Duodenal mucosa (tissue), 2 donors: ENCODE results near the gene PRMT3.

Experiments
- H3K27ac ChIP-seq: one replicate; pipeline ENCODE4 v1.7.0; 2013; ENCODE audit warnings: low read depth, low read length
- H3K27me3 ChIP-seq, 2 donors: one replicate each; pipeline ENCODE4 v1.7.0; 2013; ENCODE audit warnings: low read length in 2 of 2, control low read depth in 1 of 2; ENCODE audit not compliant: insufficient read depth in 2 of 2, control insufficient read depth in 1 of 2
- H3K36me3 ChIP-seq, 2 donors: one replicate each; pipeline ENCODE4 v1.7.0; 2013; ENCODE audit warnings: low read length in 2 of 2, control low read depth in 1 of 2; ENCODE audit not compliant: insufficient read depth in 2 of 2, control insufficient read depth in 1 of 2
- H3K4me1 ChIP-seq, 2 donors: one replicate each; pipeline ENCODE4 v1.7.0; 2013; ENCODE audit warnings: low read length in 2 of 2, control low read depth in 1 of 2; ENCODE audit not compliant: insufficient read depth in 2 of 2, control insufficient read depth in 1 of 2
- H3K4me3 ChIP-seq, 2 donors: one replicate each; pipeline ENCODE4 v1.7.0; 2013; ENCODE audit warnings: low read length in 2 of 2, low read depth in 1 of 2
- H3K9ac ChIP-seq, 2 donors: one replicate each; pipeline ENCODE4 v1.7.0; 2013; ENCODE audit warnings: low read length in 2 of 2, low read depth in 1 of 2
- H3K9me3 ChIP-seq, 2 donors: one replicate each; pipeline ENCODE4 v1.7.0; 2013; ENCODE audit warnings: low read length in 2 of 2, control low read depth in 1 of 2; ENCODE audit not compliant: control insufficient read depth in 1 of 2

The PRMT3 gene

DNA sequence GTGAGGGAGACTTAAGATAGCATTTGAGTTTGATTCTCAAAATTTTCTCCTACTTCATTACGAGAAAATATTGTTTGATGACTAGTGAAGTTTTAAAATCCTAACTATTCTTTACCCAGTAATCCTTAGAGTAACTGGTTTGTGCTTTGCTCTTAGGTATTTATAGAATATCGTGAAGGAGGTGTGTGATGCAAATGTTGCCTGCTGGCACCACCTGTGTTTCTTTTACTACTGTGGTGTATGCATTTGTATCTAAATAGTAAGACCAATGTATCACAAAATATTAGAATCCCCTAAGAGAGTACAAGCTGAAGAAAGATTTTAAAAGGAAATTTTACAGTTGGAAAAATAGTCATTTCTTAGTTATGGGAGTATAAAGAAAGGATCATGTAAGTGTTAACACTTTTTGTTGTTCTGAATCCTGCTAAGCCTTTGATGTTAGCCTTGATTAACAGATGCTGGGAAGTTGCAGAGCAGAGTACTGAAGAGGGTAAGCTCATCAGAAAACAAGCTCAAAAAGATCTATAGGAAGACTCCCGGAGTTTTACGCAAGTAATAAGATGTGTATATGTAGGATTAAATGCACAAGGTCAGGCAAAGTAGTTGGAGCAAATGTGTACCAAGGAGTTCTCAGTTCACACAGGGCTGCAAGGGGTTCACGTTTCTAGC, 109.7 kb downstream of the PRMT3 start:
- H3K27me3 ChIP-seq = no peaks in the 10 kb centered on the region
- no peak overlapping the region for H3K4me3 ChIP-seq
- H3K4me1 ChIP-seq = no peaks in the 10 kb centered on the region
- H3K27ac ChIP-seq = no peak overlapping the region
- H3K9me3 ChIP-seq = no peaks in the 10 kb centered on the region
- H3K36me3 ChIP-seq = peaks cover 0 to 9% of the 10 kb centered on the region in 2 donors
- no peak overlapping the region for H3K9ac ChIP-seq

DNA sequence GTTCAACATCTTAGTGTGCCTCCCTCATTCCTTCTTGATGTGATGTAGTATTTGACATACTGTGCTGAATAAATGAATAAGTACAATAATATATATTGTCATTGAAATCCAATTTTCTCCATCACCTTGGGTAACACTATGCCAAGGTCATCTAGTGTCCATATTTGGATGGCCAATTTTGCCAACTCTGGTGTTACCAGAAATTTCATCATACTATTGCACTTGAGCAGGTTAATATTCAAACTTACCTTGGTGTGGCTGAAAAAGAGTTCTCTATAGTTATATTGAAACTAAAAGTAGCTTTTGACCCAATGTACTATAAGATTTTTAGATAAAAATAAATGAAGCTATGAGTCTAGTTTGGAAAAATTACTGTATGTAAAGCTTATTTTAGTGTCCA, 113.7 kb downstream of the PRMT3 start:
- Histone ChIP-seq H3K9me3 (no peaks in the 10 kb centered on the region), H3K4me1 (no peaks in the 10 kb centered on the region), H3K27me3 (no peaks in the 10 kb centered on the region), H3K36me3 (no peaks in the 10 kb centered on the region), H3K27ac (no peak overlapping the region), H3K4me3 (no peak overlapping the region), H3K9ac (no peak overlapping the region)

DNA sequence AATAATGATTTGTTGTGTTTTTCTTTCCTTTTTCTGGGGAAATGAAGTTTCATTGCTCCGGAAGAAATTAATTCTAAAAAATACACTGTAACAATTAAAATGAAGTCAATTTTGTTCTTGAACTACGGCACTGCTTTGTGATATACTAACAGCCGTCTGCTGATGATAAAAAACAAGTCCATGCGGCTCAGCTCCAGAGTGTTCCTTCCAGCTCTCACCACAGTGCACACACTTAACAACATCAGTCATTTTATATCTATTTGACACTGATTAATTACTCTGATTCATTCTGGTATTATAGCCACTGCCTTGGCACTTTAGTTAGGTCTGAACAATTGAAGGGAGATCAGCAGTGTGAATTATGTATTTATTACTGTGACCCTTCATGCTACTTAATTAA, 114.5 kb downstream of the PRMT3 start:
- no peak overlapping the region for H3K9ac ChIP-seq

DNA sequence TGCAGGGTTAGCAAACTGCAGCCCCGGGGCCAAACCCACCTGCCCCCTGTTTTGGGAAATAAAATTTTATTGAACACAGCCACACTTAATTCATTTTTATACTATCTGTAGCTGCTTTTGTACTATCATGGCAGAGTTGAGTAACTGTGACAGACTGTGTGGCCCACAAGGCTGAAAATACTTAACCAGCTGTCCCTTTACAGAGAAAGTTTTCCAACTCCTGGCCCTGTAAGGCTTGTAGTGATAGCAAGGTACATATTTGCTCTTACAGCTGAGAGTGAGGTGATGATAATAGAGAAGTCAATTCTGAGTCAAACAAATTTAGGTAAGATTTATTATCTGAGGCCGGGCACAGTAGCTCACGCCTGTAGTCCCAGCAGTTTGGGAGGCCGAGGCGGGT, 124.5 kb downstream of the PRMT3 start:
- Histone ChIP-seq H3K9ac (no peak overlapping the region), H3K4me1 (no peaks in the 10 kb centered on the region), H3K9me3 (no peaks in the 10 kb centered on the region), H3K27me3 (no peaks in the 10 kb centered on the region), H3K36me3 (peaks cover 4% of the 10 kb centered on the region in 2 donors), H3K4me3 (no peak overlapping the region), H3K27ac (no peak overlapping the region)

More for the DNA sequence above, 114.5 kb downstream of the PRMT3 start:
- Histone ChIP-seq H3K27ac (no peak overlapping the region), H3K36me3 (no peaks in the 10 kb centered on the region), H3K4me3 (no peak overlapping the region), H3K9me3 (no peaks in the 10 kb centered on the region), H3K27me3 (no peaks in the 10 kb centered on the region), H3K4me1 (no peaks in the 10 kb centered on the region)

DNA sequence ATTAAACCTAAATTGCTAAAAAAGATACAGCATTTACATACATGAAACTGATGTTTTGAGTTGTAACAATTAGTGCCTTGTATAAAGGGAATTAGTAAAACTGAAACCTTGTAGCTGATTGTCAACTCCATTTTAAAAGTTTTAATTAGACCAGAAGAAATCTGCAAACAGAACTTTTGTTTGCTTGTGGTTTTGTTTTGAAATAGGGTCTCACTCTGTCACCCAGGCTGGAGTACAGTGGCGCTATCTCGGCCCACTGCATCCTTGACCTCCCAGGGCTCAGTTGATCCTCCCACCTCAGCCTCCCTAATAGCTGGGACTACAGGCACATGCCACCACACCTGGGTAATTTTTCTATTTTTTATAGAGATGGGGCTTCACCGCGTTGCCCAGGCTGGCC, 125.4 kb downstream of the PRMT3 start:
- no peak overlapping the region for H3K4me3 ChIP-seq
- no peaks in the 10 kb centered on the region for H3K4me1 ChIP-seq
- peaks cover 4% of the 10 kb centered on the region in 2 donors for H3K36me3 ChIP-seq
- no peak overlapping the region for H3K9ac ChIP-seq
- H3K27me3 ChIP-seq = no peaks in the 10 kb centered on the region
- no peak overlapping the region for H3K27ac ChIP-seq
- no peaks in the 10 kb centered on the region for H3K9me3 ChIP-seq

DNA sequence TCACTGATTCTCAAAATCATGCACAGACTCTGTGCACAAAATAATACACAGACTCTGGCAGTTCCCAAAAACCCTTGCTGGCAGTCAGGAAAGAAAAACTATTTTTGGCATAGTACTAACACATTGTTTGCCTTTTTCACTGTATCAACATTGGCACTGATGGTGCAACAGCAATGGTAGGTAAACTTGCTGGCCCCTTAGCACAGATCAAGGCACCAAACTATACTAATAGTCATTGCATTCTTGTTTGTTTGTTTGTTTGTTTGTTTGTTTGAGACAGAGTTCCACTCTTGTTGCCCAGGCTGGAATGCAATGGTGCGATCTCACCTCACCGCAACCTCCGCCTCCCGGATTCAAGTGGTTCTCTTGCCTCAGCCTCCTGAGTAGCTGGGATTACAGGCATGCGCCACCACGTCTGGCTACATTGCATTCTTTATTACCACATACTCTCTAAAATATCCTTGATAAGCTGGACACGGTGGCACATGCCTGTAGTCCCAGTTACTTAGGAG, 130.9 kb downstream of the PRMT3 start:
- H3K4me3 ChIP-seq = no peak overlapping the region
- no peaks in the 10 kb centered on the region for H3K9me3 ChIP-seq
- H3K27me3 ChIP-seq = no peaks in the 10 kb centered on the region
- H3K27ac ChIP-seq = no peak overlapping the region
- H3K4me1 ChIP-seq = no peaks in the 10 kb centered on the region
- H3K36me3 ChIP-seq = no peaks in the 10 kb centered on the region
- H3K9ac ChIP-seq = no peak overlapping the region

DNA sequence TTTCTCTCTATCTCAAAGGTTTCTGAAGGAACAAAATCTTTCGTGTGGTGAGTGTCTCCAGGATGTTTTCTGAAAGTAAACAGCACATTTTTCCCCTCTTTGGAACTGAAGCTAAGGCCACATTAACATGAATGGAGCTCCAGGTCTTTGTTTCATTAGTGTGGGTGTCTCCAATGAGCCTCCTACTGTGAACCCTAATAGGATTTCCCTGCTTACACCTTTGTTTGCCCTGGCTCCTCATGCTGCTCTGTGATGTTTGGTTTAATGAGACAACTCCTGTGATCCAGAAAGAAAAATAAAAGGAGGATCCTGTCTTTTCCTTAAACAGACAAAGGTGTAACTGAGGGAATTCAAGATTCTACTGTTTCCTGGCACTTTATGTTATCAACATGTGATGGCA, 135.0 kb downstream of the PRMT3 start:
- no peaks in the 10 kb centered on the region for H3K9me3 ChIP-seq
- H3K9ac ChIP-seq = no peak overlapping the region
- no peaks in the 10 kb centered on the region for H3K4me1 ChIP-seq
- no peak overlapping the region for H3K4me3 ChIP-seq
- no peaks in the 10 kb centered on the region for H3K36me3 ChIP-seq
- no peaks in the 10 kb centered on the region for H3K27me3 ChIP-seq
- no peak overlapping the region for H3K27ac ChIP-seq

DNA sequence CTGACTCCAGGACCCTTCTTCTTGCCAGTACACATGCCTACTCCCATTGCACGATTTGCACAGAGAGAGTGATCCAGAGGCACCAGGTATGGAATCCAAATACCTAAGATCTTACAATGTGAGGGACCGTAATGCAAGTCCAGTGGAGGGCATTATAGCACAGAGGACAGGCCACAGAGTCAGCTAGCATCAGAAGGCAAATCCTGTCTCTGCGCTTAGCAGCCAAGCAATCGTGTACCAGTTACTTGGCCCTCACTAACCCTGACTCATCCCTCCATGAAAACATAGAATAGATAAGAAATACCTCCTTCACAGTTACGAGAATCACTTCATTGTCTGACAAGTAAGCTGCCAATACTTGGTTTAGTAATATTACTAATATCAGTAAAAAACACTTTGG, 142.2 kb downstream of the PRMT3 start:
- no peak overlapping the region for H3K9ac ChIP-seq
- no peak overlapping the region for H3K27ac ChIP-seq
- no peaks in the 10 kb centered on the region for H3K27me3 ChIP-seq
- H3K4me3 ChIP-seq = no peak overlapping the region
- no peaks in the 10 kb centered on the region for H3K4me1 ChIP-seq
- H3K36me3 ChIP-seq = no peaks in the 10 kb centered on the region
- H3K9me3 ChIP-seq = no peaks in the 10 kb centered on the region

DNA sequence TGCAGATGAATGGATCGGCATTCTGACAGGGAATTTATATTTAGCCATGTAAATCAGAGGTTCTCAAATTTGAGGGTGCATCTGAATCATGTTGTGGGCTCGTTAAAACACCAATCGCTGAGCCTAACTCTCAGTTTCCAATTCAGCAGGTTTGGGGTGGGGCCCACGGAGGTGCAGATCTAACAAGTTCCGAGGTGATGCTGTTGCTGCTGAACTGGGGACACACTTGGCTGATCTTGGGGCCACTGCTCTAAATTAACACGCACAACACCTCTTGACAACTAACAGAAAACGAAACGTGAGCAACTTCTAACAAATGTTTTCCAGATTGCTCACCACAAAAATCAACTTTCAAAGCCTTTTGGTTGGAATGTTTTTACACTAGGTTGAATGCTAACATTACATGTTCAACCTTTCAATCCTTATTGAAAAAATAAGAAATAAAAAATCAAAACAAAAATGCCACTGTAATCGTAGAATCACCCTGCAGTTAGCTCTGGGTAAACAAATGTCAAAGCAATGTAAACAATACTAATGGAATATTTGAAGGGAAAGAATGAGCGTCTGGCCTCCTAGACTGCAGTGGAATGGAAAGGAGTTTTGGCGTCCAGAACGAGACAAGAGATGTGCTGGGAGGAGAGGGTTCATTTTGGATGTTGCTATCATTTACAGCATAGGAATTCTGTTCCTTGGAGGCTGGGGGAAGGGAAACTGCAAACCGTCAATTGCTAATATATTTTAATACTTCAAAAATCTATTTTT, 143.6 kb downstream of the PRMT3 start:
- Histone ChIP-seq H3K9ac (no peak overlapping the region), H3K9me3 (no peaks in the 10 kb centered on the region), H3K27ac (no peak overlapping the region), H3K36me3 (no peaks in the 10 kb centered on the region), H3K4me3 (no peak overlapping the region), H3K27me3 (peaks cover 0 to 2% of the 10 kb centered on the region in 2 donors), H3K4me1 (no peaks in the 10 kb centered on the region)

DNA sequence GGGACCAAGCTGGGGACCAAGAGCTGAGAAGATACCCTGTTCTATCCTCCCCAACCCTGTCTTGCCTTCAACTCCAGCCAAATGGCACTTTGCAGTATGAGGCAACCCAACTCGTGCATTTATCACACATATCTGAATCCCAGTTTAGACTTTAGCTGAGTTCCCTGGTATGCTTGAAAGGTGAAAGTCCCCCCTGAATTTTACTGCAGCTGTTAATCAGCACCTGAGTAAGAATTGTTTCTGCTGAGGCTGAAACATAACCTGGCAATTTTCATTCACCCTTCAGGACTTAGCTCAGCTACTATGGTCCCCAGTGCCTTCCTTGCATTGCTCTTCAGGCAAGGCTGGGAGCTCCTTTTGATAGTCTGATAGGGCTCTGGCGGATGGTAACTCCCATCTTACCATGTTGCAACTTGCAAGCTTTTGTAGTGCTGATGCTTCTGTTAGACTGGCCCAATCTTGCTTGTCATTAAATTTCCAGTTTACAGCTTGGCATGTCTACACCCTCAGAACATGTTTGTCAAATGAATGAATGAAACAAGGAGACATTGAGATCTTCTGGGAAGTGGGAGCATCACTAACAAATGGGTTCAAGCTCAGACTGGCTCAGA, 147.9 kb downstream of the PRMT3 start:
- Histone ChIP-seq H3K27me3 (peaks cover 0 to 3% of the 10 kb centered on the region in 2 donors), H3K4me3 (no peak overlapping the region), H3K9ac (no peak overlapping the region), H3K4me1 (no peaks in the 10 kb centered on the region), H3K36me3 (no peaks in the 10 kb centered on the region), H3K27ac (no peak overlapping the region), H3K9me3 (peaks cover 0 to 2% of the 10 kb centered on the region in 2 donors)
